ENCODE data around the gene GDAP2.

The GDAP2 gene

DNA sequence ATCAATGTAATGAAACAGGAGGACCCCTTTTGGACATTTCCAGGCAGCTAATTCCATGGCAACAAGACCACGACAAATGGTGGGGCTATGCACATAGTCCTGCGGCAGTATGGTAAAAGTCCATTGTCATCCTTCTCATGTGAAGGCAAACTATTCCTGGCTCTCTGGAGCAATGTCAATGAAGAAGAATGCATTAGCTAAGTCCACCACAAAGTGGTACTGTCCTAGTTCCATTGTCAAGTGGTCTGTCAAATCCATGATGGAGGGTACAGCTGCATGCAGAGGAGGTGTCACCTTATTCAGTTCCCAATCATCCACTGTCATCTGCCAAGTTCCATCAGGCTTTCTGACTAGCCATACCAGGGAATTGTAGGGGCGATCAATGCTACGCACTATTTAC, 110.1 kb downstream of the GDAP2 start:
- no peak overlapping the region for H3K4me3 ChIP-seq (ENCODE audit: low read depth, low read length)
- no peak for DNase-seq (ENCODE audit: low read depth)

- no peak overlapping the region for H3K4me3 ChIP-seq (ENCODE audit: low read depth, low read length)
- no peak for DNase-seq (ENCODE audit: low read depth)
These were observed 111.0 kb downstream of the GDAP2 start for GRCh38 chr1:117818456-117818855.

- DNase-seq (ENCODE audit: low read depth): no peak
- H3K4me3 ChIP-seq (ENCODE audit: low read depth, low read length): no peak overlapping the region
These were observed 111.8 kb downstream of the GDAP2 start for GRCh38 chr1:117817629-117818028.

- no peak for DNase-seq (ENCODE audit: low read depth)
- no peak overlapping the region for H3K4me3 ChIP-seq (ENCODE audit: low read depth, low read length)
These were observed 113.5 kb downstream of the GDAP2 start for GRCh38 chr1:117815926-117816325.

GRCh38 chr1:117814856-117815797, 114.3 kb downstream of the GDAP2 start:
- no peak overlapping the region for H3K4me3 ChIP-seq (ENCODE audit: low read depth, low read length)

More at GRCh38 chr1:117814856-117815797, 114.3 kb downstream of the GDAP2 start:
- no peak for DNase-seq (ENCODE audit: low read depth)

All from skeletal muscle cell (primary cell).